Stimulated activated naive CD8-positive, alpha-beta T cell treated with anti-CD3 and anti-CD28 coated beads, Interleukin-15, Interleukin-2, amounts not matched to agents 100 U/mL and 50 U/mL, for 24 hours (primary cell): Measurements from ENCODE around the gene CSNK1G1.
"Not testable (repeated sequence)": the region's sequence is repeated elsewhere in the genome, so short reads cannot be mapped to it uniquely, and the experiment has no call there.

ENCODE experiments used
- ATAC-seq: fragments of 150-1000 bp; cut with Tn5 transposase; one replicate; pipeline ENCODE4 v1.10.0; 2021
- DNase-seq: peaks from one replicate; pipeline ENCODE4 v3.0.0; 2021

Gene CSNK1G1

DNA sequence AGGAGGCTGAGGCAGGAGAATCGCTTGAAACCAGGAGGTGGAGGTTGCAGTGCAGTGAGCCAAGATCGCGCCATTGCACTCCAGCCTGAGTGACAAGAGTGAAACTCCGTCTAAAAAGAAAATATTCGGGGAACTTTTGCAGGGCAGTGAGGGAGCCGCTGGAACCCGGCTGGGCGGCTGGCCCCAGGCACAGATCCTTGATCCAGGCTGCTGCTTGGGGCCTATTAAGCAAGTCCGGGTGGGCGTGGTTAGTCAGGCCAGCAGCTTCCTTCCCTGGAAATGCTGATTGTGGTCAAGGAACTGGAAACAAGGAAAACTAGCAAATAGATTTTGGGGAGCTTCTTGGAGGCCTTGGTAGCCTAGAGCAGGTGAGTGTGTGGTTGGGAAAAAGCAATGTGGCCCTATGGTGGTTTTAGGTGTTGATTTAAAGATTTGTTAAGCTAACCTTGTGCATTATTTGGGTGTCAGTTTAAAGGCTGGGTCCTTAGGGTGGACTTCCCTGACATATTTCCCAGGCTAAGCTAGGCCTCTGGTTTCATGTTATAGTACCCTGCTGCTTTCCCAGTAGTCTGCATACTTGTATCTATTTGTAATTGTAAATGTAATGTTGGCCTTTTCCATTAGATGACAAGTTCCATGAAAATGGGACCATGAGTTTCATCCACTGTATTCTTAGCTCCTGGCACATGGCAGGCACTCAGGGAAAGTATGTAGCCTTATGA lies 222.2 kb downstream of the CSNK1G1 start:
- DNase-seq (no peak), ATAC-seq (no peak)

DNA sequence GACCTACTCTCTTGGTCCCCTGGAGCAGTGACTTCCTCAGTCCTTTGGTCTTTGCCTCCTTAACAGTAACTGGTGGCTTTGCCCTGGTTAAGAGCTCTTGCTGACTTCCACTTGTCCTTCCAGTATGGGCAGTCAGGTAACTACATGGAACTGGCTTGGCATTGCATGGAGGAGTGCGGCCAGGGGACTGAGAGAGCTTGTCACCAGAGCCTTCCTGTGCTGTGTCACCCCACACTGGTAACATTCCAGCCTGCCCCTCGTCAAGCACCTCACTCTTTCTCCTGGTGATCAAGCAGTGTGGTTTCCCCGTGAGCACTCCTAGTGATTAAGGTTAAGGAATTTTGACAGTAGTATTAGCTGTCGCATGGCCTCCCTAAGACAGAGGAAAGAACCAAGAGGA lies 223.8 kb downstream of the CSNK1G1 start:
- DNase-seq (no peak), ATAC-seq (no peak)

DNA sequence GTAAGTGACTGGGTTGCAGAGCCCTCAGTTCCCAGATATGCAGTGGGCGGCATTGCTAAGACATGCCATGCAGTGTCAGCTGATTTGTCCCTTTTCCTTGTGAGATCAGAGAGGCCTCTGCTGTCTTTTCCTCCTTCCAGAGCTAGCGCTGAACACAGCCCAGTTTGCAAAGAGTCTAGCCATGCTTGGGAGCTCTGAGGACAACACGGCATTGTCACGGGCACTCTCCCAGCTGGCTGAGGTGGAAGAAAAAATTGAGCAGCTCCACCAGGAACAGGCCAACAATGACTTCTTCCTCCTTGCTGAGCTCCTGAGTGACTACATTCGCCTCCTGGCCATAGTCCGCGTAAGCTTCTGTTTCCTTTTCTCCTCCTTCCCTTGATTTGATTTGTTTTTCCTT lies 224.4 kb downstream of the CSNK1G1 start:
- ATAC-seq, result no peak

DNA sequence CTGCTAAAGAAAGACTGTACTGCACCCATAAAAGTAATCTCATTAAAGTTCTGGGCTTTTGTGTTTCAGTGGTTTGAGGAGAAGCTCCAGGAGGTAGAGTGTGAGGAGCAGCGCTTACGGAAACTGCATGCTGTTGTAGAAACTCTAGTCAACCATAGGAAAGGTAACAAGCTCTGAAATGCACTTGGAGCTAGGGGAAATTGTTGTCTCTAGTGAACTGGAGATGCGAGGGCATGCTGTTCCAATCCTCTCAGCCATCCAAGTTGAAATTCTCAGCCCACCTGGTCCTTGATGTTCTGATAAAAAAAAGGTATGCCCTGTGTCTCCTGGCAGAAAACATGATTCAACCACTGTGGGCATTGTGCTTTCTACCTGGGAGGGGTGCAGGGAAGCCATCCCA lies 225.8 kb downstream of the CSNK1G1 start:
- no peak for DNase-seq
- ATAC-seq, result no peak

More for the DNA sequence above, 224.4 kb downstream of the CSNK1G1 start:
- no peak for DNase-seq

DNA sequence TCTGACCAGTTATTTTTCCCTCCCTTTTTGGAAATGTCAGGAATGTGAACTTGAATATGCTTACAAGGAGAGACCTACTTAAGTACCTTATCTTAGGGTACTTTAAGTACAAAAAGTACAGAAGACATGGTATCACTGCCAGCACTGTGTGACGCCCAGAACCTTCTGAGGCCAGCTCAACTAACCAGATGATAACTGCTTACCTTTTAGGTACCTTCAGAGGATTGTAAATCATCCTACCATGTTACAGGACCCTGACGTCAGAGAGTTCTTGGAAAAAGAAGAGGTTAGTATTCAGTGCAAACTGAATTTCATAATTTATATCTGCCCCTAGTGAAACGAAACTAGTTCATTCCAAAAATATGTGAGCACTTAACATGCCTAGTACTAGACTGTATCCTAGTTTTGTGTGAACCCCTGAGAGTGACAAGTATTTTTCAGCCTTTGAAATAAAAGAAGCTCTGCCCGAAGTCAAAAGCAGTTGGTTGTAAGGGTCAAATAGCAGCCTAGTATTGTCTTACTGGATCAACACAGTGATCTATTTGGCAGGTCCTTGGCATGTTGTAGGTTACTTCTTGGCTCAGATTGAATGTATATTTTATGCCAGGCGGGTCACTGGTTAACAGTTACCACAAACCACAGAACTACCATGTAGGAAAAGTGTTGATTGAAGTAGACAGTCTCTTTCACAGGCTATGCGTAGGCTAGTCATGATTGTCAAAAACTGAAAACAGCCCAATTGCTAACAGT lies 228.3 kb downstream of the CSNK1G1 start:
- ATAC-seq (no peak), DNase-seq (no peak)

DNA sequence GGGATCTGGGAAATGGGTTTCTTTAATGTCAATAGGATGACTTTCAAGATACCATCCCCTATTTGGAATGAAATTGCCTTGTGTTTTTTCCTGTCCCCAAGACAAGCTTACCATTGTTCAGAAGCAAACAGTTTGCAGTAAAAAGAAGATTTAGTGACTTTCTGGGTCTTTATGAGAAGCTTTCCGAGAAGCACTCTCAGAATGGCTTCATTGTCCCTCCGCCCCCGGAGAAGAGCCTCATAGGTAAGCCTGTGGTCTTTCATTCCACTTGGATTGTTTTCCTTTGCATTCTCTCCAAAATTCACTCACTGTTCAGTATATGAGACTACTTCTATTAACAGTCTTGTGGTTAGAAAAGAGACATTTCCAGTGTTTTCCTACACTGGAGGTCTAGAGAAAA lies 230.0 kb downstream of the CSNK1G1 start:
- ATAC-seq (no peak), DNase-seq (no peak)

DNA sequence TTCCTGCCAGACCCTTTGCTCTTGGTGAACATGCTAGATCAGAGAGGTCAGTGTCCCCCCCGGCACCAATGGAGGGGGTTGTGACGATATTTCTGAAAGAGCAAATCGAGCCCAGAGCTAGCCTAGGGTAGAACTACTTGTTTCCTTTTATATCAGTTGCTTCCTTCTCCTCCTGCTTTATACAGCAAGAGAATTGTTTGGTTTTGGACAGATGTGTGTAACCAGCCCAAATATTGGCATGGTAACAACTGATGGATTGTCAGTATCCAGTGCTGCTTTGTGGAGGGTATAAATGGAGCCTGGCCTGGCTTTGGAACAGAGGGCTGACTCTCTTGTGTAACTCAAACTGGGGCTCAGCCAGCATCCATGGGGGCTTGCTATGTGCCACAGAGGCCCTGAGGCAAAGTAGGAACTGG lies 233.0 kb downstream of the CSNK1G1 start:
- ATAC-seq, result no peak
- DNase-seq, result no peak

DNA sequence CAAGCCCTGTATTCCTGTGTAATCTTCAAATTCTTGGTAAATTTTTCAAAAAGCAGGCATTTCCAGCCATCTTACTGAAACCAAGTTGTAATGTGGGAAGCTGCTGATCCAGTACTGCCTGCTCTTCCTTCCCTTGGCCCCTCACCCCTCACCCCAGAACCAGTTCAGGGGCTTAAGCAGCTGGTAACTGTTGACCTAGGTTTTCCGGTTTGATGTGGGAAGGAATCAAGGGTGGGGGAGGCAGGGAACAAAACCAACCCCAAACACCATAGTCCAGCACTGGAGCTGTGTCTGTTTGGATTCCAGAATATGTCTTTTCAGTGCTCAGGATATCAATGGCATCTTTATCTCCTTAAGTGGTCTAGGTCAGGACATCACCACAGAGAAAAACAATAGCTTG lies 233.5 kb downstream of the CSNK1G1 start:
- ATAC-seq (no peak), DNase-seq (no peak)

DNA sequence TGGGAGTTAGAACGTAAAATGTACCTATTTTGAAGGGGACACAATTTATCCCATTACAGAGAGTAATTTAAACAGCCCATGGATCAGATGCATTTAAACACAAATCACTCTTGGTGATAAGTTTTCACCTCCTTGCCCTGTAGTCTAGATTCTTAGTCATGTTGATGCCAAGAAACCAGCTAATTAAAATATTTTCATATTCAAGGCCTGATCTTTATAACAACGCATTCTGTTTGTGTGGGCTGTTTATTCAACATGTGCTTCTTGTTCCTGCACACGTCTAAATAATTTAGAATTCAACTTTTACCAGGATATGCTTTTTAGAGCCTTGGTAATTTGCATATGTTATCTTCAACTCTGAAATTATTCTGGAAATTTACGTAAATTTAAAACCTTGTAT lies 234.4 kb downstream of the CSNK1G1 start:
- ATAC-seq, result no peak

DNA sequence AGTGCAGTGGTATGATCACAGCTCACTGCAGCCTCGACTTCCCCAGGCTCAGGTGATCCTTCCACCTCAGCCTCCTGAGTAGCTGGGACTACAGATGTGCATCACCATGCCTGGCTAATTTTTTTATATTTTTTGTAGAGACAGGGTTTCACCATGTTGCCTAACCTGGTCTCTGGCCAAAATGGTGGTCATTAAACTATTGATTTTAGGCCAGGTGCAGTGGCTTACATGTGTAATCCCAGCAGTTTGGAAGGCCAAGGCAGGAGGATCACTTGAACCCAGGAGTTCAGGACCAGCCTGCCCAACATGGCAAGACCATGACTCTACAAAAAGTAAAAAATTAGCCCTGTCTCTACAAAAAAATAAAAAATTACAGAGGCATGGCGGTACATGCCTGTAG lies 235.7 kb downstream of the CSNK1G1 start:
- not testable (repeated sequence) for DNase-seq, ATAC-seq

More for the DNA sequence above, 234.4 kb downstream of the CSNK1G1 start:
- DNase-seq, result no peak

DNA sequence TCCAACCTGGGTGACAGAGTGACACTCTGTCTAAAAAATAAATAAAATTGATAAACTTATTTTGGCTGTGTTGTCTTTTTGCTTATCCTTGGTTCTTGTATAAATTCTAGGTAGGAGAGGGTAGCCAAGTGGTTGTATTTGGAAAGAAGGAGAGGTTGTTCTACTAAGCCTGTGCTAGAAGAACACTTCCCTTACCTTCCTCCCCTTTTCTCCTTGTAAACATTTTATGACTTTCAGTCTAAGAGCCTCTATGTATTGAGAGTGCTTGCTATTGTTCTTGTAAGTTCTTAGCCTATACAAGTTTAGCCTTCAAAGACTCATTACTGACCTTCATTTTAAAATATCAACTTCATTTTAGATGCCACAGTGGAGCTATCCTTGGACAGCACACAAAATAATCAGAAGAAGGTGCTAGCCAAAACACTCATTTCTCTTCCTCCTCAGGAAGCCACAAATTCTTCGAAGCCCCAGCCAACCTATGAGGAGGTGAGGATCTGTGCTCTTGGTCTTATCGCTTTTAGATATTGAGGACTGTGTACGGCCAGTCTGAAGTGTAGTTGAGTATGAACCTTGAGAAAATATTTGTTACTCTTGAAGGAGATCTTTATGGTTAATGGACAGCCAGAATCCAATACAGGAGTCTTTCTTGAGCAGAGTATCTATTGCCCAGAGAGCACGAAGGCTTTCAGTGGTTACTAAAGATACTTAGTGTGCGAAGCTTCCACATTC lies 238.1 kb downstream of the CSNK1G1 start:
- no peak for DNase-seq
- ATAC-seq, result no peak
